ENCODE measurements around the gene PSKH1. TPM values are rescaled to one million over a fixed set of nuclear protein-coding genes. Genes with fewer than 3 reads are reported as not detected.

PSKH1 gene
- total and polyA plus RNA-seq, 9 of the 15 experiments (the other 6 are each of a cell fraction or from before 2014, with no cell fraction given), result 0.96 to 20.9 (median 9.4) TPM

GRCh38 chr16:67872631-67873434 lies 20.2 kb upstream of the PSKH1 start, which contains the start of gene EDC4 (continued):
- TF ChIP-seq CEBPG (CRISPR knock-in tag; IDR thresholded peaks at IDR 0.05) (peak; percentile 41; the same call in 1 of the 2 replicates), CEBPG (tag; conservative IDR thresholded peaks at IDR 0.05 in 1 of 2, IDR thresholded peaks at IDR 0.05 in 1 of 2) (no peak), BHLHE40 (IDR thresholded peaks at IDR 0.05; ENCODE audit: low read length) (no peak), OTX1 (CRISPR knock-in tag; IDR thresholded peaks at IDR 0.05) (peak; percentile 92), YY1 (IDR thresholded peaks at IDR 0.05; ENCODE audit: borderline replicate concordance in 1 of 3, control insufficient read depth in 1 of 3, extremely low read depth in 1 of 3, insufficient read depth in 3 of 3, insufficient read length in 1 of 3, insufficient replicate concordance in 2 of 3, low read depth in 1 of 3, low read length in 2 of 3) (peak in 2 of 3 experiments; percentile 36 to 67), PHF20 (IDR thresholded peaks at IDR 0.05; ENCODE audit: partially characterized antibody) (peak; percentile 90), LCOR (CRISPR knock-in tag; IDR thresholded peaks at IDR 0.05) (peak; percentile 86), VEZF1 (CRISPR knock-in tag; IDR thresholded peaks at IDR 0.05) (peak; percentile 98), RBM34 (IDR thresholded peaks at IDR 0.05; ENCODE audit: borderline replicate concordance, insufficient read depth, low read length) (no peak), TRIM28 (IDR thresholded peaks at IDR 0.05) (no peak), ZBED1 (IDR thresholded peaks at IDR 0.05) (no peak), HEY1 (CRISPR knock-in tag; IDR thresholded peaks at IDR 0.05; ENCODE audit: borderline replicate concordance) (no peak), HOXB6 (CRISPR knock-in tag; IDR thresholded peaks at IDR 0.05; ENCODE audit: borderline replicate concordance) (no peak), ZNF589 (CRISPR knock-in tag; IDR thresholded peaks at IDR 0.05; ENCODE audit: low read depth) (no peak), ZNF699 (CRISPR knock-in tag; IDR thresholded peaks at IDR 0.05; ENCODE audit: insufficient replicate concordance) (no peak), CHCHD3 (CRISPR knock-in tag; IDR thresholded peaks at IDR 0.05) (no peak), THRB (CRISPR knock-in tag; conservative IDR thresholded peaks at IDR 0.05) (peak; percentile 77; the same call in 1 of the 2 replicates), RB1 (IDR thresholded peaks at IDR 0.05; ENCODE audit: low read depth) (peak; percentile 95), MAFF (IDR thresholded peaks at IDR 0.05; ENCODE audit: low read length) (no peak)
- TF ChIP-seq, protein P1, sequence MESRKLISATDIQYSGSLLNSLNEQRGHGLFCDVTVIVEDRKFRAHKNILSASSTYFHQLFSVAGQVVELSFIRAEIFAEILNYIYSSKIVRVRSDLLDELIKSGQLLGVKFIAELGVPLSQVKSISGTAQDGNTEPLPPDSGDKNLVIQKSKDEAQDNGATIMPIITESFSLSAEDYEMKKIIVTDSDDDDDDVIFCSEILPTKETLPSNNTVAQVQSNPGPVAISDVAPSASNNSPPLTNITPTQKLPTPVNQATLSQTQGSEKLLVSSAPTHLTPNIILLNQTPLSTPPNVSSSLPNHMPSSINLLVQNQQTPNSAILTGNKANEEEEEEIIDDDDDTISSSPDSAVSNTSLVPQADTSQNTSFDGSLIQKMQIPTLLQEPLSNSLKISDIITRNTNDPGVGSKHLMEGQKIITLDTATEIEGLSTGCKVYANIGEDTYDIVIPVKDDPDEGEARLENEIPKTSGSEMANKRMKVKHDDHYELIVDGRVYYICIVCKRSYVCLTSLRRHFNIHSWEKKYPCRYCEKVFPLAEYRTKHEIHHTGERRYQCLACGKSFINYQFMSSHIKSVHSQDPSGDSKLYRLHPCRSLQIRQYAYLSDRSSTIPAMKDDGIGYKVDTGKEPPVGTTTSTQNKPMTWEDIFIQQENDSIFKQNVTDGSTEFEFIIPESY (CRISPR knock-in tag; IDR thresholded peaks at IDR 0.05), result peak; percentile 81
- TF ChIP-seq, protein P2, sequence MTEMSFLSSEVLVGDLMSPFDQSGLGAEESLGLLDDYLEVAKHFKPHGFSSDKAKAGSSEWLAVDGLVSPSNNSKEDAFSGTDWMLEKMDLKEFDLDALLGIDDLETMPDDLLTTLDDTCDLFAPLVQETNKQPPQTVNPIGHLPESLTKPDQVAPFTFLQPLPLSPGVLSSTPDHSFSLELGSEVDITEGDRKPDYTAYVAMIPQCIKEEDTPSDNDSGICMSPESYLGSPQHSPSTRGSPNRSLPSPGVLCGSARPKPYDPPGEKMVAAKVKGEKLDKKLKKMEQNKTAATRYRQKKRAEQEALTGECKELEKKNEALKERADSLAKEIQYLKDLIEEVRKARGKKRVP (CRISPR knock-in tag; IDR thresholded peaks at IDR 0.05), result peak; percentile 18; the same call in 1 of the 2 replicates
